PFSK-1 (cell line): ENCODE measurements around the gene ABI2.

ENCODE experiments used
- FOXP2 ChIP-seq: optimal IDR thresholded peaks from 2 replicates; pipeline ENCODE3; 2011; ENCODE audit warnings: borderline replicate concordance, control low read depth, inconsistent platforms; ENCODE audit not compliant: insufficient read depth; ENCODE audit errors: extremely low read length, extremely low read depth
- POLR2AphosphoS5 ChIP-seq: IDR thresholded peaks from 2 replicates; pipeline ENCODE4 v1.6.1; 2012; ENCODE audit warnings: low read depth, mild to moderate bottlenecking, control low read depth, low read length, moderate library complexity
- REST ChIP-seq, 2 experiments: IDR thresholded peaks; 2 replicates each; pipeline versions ENCODE4 v1.6.1 to v1.8.0; 2011 to 2012; ENCODE audit warnings: low read depth in 2 of 2, low read length in 2 of 2, control low read depth in 1 of 2, inconsistent platforms in 1 of 2, mild to moderate bottlenecking in 1 of 2, moderate library complexity in 1 of 2; ENCODE audit not compliant: insufficient read depth in 1 of 2
- SIN3A ChIP-seq: IDR thresholded peaks from 2 replicates; pipeline ENCODE4 v1.6.1; 2012; ENCODE audit warnings: mild to moderate bottlenecking, low read length, moderate library complexity, borderline replicate concordance; ENCODE audit not compliant: insufficient read depth
- TAF1 ChIP-seq: IDR thresholded peaks from 2 replicates; pipeline ENCODE4 v1.6.1; 2012; ENCODE audit warnings: low read length, control low read depth, borderline replicate concordance; ENCODE audit not compliant: insufficient read depth

ABI2 gene

GRCh38 chr2:203427061-203427460, 98.9 kb downstream of the ABI2 start:
- TF ChIP-seq FOXP2: no peak
- no peak for TF ChIP-seq TAF1
- no peak for TF ChIP-seq REST (IDR thresholded peaks at IDR 0.05; ENCODE audit: insufficient read depth in 1 of 2, low read depth in 2 of 2, low read length in 2 of 2)
- no peak for TF ChIP-seq POLR2AphosphoS5
- no peak for TF ChIP-seq SIN3A

DNA sequence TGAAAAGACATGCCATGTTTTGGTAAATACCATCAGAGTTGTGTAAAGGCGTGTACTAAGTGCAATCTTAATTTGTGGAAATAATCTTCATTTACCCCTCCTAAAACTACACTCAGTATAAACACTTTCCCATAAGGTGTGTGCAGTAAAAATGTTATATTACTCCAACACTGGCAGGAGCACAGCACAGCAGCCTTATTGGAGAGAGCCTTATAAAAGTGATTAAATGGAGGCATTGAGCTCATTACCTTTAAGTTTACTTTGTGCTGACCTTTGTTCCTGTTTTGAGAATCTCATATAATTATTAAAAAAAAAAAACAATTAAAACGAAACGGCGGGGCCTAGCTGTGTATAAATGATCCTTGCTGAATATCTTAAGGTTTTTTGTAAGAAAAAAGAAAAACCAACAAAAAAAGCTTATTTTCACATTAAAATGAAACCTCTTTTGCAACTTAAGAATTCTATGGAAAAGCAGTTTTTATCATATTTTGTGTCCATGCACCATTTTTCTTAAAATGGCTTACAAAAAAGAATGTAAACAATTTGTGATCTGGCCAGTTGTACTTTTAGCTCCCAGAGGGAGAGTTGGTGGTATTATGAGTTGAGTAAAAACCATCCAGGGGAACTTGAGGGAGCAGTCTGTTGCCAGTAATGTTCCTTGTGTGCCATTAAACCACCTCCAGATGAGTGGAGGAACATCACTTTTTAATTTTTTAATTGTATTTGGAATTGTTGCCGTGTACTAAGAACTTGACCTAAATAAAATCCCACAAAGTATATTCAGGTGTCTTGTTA, 103.4 kb downstream of the ABI2 start:
- TF ChIP-seq TAF1 (no peak), REST (IDR thresholded peaks at IDR 0.05; ENCODE audit: insufficient read depth in 1 of 2, low read depth in 2 of 2, low read length in 2 of 2) (no peak), SIN3A (no peak), FOXP2 (no peak), POLR2AphosphoS5 (no peak)

DNA sequence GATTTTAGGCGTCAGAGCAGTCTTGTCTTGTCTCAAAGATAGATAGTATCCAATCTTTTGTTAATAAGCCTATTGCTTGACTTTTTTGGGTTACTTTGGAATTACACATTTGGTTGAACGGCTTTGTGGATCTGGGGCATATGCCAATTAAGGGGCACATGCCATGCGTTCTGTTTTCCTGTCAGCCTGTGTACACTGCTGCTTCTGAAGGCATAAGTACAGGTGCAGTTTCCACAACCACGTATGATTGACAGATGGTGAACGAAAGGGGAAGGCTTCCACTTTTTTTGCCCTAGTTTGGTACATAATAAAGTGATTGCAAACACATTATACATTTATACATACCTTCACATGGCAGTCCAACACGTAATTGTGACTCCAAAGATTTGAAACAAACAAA, 104.6 kb downstream of the ABI2 start:
- no peak for TF ChIP-seq SIN3A
- no peak for TF ChIP-seq FOXP2
- no peak for TF ChIP-seq REST (IDR thresholded peaks at IDR 0.05; ENCODE audit: insufficient read depth in 1 of 2, low read depth in 2 of 2, low read length in 2 of 2)
- TF ChIP-seq TAF1: no peak
- TF ChIP-seq POLR2AphosphoS5: no peak

DNA sequence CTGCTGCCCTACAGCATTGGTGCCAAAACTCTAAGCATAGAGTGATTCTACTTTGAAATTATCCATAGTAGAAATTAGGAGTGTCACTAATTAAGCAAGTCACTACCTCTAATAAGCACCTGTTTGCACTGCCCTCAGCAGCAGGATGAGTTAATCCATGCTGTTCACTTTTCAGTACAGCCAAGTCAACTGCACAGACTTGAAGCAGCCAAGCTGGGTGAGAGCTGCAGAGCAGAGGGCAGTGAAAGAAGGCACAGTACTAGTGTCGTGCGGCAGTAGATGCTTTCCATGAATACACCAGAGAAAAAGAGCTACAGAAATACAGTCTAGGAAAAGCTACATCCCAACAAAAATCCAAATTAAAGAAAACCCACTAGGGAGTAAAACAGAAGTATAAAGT, 108.3 kb downstream of the ABI2 start:
- no peak for TF ChIP-seq POLR2AphosphoS5
- no peak for TF ChIP-seq REST (IDR thresholded peaks at IDR 0.05; ENCODE audit: insufficient read depth in 1 of 2, low read depth in 2 of 2, low read length in 2 of 2)
- no peak for TF ChIP-seq FOXP2
- TF ChIP-seq SIN3A: no peak
- no peak for TF ChIP-seq TAF1
